ENCODE measurements around the gene CMTM6.
"Not testable (repeated sequence)": the region's sequence is repeated elsewhere in the genome, so short reads cannot be mapped to it uniquely, and the experiment has no call there.

Gene CMTM6

GRCh38 chr3:32440611-32441350 lies 61.9 kb downstream of the CMTM6 start:
- no peak for DNase-seq

GRCh38 chr3:32439421-32439820 lies 63.2 kb downstream of the CMTM6 start:
- DNase-seq: not testable (repeated sequence)

GRCh38 chr3:32438596-32439344 lies 63.9 kb downstream of the CMTM6 start:
- no peak for DNase-seq

- DNase-seq: no peak
These were observed 64.8 kb downstream of the CMTM6 start for GRCh38 chr3:32437896-32438295.

GRCh38 chr3:32436816-32437189 lies 65.8 kb downstream of the CMTM6 start:
- no peak for DNase-seq

- DNase-seq: no peak
These were observed 66.5 kb downstream of the CMTM6 start for GRCh38 chr3:32435911-32436815.

- no peak for DNase-seq
These were observed 68.4 kb downstream of the CMTM6 start for GRCh38 chr3:32434206-32434605.

- DNase-seq: no peak
These were observed 69.7 kb downstream of the CMTM6 start for GRCh38 chr3:32432711-32433530.

GRCh38 chr3:32432045-32432710 lies 70.5 kb downstream of the CMTM6 start:
- DNase-seq: no peak

- no peak for DNase-seq
These were observed 71.2 kb downstream of the CMTM6 start for GRCh38 chr3:32431481-32431880.

Measured in NCI-H524 treated with DMSO at 0.1 percent for 48 hours (cell line).